ENCODE results near the gene SLFN11.

Gene SLFN11

DNA sequence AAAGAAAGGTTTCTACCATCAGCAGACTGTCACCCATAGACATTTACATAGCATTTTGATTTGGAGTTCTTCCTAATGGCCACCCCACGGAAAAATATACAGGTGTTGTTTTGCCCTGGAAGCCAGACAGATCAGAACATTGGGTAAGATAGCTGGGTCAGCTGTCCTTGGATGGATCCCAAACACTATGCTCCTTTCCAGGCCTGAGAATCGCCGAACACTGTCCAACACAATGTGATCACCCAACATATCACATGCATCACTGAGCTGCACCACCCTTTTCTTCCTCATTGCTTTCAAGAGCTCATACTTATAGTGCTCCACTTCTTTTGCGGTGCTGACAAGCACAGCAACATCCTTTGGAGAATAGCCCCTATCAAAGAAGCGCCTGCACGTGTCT lies 21.1 kb downstream of the SLFN11 start:
- H3K4me3 ChIP-seq (ENCODE audit: low read depth, low read length), result no peak overlapping the region
- DNase-seq (ENCODE audit: low read depth), result no peak
- TF ChIP-seq, protein P1, sequence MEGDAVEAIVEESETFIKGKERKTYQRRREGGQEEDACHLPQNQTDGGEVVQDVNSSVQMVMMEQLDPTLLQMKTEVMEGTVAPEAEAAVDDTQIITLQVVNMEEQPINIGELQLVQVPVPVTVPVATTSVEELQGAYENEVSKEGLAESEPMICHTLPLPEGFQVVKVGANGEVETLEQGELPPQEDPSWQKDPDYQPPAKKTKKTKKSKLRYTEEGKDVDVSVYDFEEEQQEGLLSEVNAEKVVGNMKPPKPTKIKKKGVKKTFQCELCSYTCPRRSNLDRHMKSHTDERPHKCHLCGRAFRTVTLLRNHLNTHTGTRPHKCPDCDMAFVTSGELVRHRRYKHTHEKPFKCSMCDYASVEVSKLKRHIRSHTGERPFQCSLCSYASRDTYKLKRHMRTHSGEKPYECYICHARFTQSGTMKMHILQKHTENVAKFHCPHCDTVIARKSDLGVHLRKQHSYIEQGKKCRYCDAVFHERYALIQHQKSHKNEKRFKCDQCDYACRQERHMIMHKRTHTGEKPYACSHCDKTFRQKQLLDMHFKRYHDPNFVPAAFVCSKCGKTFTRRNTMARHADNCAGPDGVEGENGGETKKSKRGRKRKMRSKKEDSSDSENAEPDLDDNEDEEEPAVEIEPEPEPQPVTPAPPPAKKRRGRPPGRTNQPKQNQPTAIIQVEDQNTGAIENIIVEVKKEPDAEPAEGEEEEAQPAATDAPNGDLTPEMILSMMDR (IDR thresholded peaks at IDR 0.05; ENCODE audit: low read depth, low read length, missing control alignments), result no peak

DNA sequence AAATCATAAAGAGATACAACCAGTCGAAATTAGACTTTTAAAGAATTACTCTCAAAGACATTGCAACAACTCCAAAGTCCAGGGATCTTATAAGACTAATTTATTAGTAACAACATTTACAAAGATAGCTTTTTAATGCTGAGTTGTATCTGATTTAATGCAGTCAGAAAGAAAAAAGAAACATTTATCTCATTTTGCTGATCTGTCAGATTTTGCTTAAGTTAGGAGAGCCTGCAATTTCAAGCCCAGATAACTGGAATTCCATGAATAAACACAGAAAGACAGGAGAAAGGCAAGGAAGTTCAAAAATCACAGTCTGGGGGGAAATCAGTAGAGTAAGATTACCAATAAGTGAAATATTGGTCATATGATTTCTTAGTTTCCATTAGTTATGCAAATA lies 22.9 kb downstream of the SLFN11 start:
- H3K4me3 ChIP-seq (ENCODE audit: low read depth, low read length), result no peak overlapping the region
- DNase-seq (ENCODE audit: low read depth), result no peak
- TF ChIP-seq, protein P1 (IDR thresholded peaks at IDR 0.05; ENCODE audit: low read depth, low read length, missing control alignments), result no peak

DNA sequence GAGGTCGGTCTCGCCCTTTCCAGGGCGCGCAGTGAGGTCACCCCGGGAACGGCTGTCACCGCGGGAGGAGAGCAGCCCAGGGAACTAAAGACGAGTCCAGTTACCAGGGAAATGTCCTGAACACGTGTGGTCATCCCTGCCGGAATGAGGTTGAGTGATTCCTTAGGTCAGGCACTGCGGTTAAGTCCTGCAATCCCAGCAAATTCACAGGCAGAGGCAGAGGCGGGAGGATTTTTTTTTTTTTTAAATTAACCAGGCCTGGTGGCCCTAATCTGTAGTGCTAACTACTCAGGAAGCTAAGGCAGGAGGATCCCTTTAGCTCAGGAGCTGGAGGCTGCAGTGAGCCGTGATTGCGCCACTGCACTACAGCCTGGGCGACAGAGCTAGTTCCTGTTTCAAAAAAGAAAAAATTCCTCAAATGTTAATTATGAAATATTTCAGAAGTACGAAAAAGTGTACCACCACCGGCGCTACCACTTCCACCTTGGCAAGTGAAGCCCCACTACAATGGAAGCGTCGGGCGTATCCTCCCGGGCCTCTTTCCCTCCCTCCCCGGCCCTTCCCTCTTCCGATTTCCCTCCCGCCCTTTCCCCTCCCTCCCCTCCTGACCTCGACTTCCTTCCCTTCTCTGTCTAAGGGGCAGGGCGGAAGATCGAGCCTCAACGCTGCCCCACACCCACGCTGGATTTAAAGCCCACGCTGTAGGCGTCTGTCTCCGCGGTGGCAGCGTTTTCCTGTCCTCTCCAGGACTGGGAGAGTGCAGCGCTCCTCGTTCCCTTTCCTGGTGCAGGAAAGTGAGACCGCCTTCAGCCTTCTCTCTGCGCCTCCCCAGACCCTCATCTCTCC lies 27.3 kb downstream of the SLFN11 start:
- no peak for DNase-seq (ENCODE audit: low read depth)
- H3K4me3 ChIP-seq (ENCODE audit: low read depth, low read length), result no peak overlapping the region; the same call in 1 of the 2 replicates
- TF ChIP-seq, protein P1 (IDR thresholded peaks at IDR 0.05; ENCODE audit: low read depth, low read length, missing control alignments), result no peak

DNA sequence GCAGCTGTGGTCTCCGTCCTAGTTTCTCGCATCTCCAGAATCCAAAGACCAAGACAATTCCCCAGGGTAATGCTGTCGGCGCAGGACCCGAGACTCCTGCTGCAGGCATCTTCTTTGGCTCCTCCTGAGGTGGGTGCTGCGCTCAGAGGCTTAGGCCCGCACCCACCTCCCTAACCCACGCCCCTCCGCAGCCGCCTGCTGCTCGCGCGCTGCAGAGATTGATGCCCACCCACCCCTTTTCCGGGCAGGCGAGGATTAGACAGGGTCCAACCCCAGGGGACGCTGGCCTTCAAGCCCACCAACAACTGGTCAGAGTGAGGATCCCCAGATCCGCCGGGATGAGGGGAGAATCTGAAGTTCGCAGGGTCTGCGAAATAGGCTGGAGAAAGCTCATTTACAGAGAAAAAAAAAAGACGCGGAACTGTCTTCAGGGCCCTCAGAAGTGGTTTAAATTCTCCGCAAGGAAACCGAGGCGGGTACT lies 27.9 kb downstream of the SLFN11 start:
- TF ChIP-seq, protein P1 (IDR thresholded peaks at IDR 0.05; ENCODE audit: low read depth, low read length, missing control alignments), result no peak
- H3K4me3 ChIP-seq (ENCODE audit: low read depth, low read length), result no peak overlapping the region
- no peak for DNase-seq (ENCODE audit: low read depth)

DNA sequence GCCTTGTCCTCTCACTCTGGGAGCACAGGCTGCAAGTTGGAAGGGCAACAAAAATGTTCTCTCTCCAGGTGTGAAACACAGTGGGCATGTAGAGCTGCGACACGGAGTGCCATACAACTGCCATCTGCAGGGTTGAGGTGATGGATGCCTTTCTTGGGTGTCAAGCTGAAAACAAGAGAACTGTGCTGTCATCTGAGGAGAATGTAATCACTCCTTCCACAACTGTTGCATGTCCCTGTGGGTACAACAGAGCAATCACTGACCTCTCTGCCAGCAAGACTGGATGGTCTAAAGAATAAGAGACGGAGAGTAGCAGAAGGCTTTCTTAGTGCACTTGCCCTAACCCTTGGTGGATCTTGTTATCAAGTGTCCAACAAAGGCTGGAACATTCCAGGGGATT lies 29.2 kb downstream of the SLFN11 start:
- no peak for DNase-seq (ENCODE audit: low read depth)
- TF ChIP-seq, protein P1 (IDR thresholded peaks at IDR 0.05; ENCODE audit: low read depth, low read length, missing control alignments), result no peak
- no peak overlapping the region for H3K4me3 ChIP-seq (ENCODE audit: low read depth, low read length)

DNA sequence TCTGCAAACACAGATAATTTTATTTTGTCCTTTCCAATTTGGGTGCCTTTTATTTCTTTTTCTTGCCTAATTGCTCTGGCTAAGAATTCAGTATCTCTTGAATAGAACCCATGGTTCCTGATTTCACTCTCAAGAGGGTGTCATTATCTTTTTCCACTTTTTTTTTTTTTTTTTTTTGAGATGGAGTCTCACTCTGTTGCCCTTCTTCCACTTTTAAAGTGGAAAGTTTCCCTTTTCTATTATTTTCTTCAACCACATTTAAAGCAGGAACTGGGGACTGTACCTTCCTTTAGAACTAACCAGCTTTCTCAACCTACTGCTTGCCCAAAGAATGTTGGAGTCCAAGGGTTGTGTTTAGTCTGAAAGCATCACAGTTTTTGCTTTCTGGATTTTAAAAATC lies 31.1 kb downstream of the SLFN11 start:
- no peak for DNase-seq (ENCODE audit: low read depth)
- H3K4me3 ChIP-seq (ENCODE audit: low read depth, low read length), result no peak overlapping the region

More for the DNA sequence above, 31.1 kb downstream of the SLFN11 start:
- TF ChIP-seq, protein P1 (IDR thresholded peaks at IDR 0.05; ENCODE audit: low read depth, low read length, missing control alignments), result no peak
